ENCODE results near the gene CRISPLD2.
"Not testable (repeated sequence)": the region's sequence is repeated elsewhere in the genome, so short reads cannot be mapped to it uniquely, and the experiment has no call there.

CRISPLD2 gene

DNA sequence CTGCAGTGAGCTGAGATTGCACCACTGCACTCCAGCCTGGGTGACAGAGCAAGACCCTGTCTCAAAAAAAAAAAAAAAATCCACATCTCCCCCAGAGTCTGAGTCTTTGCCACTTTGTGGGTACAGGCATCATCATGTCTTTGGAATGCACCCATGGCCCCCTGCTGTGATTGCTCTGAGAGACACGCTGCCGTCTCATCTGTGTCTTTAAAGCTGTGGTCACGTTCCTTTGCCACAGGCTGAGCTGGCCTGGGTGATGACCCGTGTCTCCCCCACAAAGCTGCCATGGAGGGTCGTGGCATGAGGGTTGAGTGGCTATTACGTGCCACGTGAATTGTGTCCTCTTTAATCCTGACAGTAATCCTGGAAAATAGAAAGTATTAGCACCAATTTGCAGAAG, 20.2 kb downstream of the CRISPLD2 start:
- no peak for DNase-seq (ENCODE audit: low read depth, low spot score)

DNA sequence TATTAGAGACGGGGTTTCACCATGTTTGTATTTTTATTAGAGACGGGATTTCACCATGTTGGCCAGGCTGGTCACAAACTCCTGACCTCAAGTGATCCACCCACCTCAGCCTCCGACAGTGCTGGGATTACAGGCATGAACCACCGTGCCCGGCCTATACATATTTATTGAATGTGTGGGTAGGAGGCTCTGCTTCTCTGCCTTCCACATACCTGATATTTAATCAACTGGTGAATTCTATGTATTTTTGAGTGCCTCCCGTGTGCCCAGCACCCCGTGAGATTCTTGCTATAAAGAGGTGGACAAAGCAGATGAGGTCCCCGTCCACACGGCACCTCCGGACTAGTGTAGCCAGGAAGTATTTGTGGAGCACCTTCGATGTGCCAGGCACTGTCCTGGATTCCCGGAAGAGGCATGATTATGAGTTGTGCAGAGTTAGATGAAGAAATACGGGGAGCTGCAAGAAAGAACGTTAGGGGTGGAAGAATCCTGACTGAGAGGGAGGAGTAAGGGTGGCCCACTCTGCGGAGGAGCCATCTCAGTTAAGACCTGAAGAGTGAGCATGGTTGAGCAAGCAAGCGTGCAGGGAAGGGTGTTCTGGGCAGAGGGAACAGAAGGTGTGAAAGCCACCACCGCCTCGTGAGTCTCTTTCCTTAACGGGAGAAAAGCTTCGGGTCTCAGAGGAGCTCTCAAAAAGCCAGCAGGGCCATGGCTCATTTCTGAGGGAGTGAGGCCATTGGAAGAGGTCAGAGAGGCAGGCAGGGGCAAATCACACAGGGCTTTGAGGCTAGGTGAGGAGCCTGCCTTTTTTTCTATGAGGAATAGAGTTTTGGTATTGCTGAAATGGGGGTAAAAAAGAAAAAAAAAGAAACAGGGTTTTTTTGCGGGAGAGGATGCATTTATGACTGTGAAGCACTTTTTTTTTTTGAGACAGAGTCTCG, 21.2 kb downstream of the CRISPLD2 start:
- no peak for DNase-seq (ENCODE audit: low read depth, low spot score)

DNA sequence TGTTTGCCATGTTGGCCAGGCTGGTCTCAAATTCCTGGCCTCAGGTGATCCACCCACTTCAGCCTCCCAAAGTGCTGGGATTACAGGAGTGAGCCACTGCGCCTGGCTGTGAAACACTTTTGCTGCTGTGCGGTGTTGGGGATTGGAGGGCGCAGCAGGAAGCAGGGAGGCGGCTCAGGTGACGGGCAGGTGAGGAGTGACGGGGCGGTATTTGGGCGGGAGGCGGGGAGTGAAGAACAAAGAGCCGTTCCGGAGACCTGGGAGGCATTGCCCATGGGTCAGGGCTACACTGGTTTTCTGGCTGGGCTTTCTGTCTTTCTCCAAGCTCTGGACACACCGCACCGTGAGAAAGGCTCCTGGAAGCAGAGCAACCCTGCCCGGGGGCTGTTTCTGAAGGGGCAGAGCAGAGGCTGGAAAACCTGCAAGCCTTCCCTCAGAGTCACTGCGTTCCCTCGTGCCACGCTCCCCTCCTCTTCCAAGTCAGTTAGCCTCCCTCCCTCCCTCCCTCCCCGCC, 22.1 kb downstream of the CRISPLD2 start:
- no peak for DNase-seq (ENCODE audit: low read depth, low spot score)

DNA sequence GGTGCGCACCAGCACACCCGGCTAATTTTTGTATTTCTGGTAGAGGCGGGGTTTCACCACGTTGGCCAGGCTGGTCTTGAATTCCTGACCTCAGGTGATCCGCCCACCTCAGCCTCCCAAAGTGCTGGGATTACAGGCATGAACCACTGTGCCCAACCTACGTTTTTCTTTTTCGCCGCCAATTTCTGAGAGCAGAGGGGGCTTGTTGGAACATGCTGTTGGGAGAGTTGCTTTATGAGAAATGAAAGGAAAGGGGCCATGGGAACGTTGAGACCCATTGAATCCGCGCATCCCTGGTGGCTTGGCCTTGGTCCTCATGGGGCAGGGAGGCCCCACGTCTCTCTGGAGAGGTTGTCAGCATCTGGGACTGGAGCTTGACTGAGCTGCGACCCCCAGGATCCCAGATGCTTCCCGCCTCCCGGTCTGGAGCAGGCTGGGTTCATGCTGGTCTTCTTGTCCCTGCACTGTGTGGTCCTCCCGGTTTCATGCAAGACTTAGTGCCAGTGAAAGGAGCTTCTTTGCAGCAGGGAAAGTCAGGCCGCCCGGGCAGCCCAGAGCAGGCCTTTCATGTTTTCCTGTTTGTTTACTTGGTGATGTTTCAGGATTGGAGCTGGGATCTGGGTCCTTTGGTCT, 22.8 kb downstream of the CRISPLD2 start:
- no peak for DNase-seq (ENCODE audit: low read depth, low spot score)

DNA sequence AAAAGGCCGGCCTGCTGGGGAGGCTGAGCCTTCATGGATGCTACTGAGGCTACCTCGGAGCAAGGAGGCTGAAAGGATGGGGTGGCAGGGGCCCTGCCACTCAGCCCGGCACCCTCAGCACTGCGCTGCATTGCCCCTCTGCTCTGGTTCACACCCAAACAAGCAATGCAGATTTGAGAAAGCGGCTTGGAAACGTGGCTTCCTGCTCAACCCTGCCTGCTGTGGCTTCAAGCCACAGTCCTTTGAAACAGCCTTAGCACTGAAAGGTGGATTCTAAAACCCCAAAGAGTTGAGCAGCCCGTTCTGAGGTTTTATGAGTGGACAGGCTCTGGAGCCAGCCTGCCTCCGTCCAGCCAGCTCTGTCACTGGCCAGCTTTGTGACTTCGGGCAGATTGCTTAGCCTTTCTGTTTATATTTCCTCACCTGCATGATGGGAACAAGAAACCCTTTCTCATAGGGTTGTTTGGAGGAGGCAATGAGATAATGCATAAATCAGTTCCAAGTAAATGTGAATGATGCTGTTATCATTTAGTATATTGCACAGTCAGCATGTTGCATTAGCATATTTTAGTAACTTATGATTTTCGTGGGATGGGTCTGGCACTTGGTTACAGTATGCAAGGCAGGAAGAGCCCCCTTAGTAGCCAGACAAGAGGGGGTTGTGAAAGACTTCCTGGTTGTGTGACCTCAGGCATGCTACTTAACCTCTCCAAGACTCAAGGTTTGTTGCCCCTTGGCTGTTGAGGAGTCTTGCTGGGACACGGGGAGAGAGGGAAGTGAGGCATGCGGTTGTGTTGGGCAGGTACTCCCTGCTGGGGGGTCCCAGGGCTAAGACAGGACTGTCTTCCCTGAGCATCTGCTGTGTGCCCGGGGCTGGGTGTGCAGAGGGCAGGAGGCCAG, 23.6 kb downstream of the CRISPLD2 start:
- no peak for DNase-seq (ENCODE audit: low read depth, low spot score)

DNA sequence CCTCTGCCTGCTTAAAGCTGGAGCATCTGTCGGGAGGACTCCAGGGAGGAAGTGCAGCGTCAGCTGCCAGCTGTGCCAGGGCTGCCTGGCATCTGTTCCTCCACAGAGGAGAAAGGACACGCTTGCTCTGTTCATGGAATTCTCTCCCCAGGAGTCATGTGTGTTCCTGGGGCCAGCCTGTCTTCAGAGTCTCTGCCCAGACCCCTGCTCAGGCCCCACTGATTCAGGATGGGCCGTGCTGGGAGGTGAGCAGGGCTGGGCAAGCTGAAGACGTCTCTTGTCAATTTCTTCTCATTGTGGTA, 24.2 kb downstream of the CRISPLD2 start:
- no peak for DNase-seq (ENCODE audit: low read depth, low spot score)

DNA sequence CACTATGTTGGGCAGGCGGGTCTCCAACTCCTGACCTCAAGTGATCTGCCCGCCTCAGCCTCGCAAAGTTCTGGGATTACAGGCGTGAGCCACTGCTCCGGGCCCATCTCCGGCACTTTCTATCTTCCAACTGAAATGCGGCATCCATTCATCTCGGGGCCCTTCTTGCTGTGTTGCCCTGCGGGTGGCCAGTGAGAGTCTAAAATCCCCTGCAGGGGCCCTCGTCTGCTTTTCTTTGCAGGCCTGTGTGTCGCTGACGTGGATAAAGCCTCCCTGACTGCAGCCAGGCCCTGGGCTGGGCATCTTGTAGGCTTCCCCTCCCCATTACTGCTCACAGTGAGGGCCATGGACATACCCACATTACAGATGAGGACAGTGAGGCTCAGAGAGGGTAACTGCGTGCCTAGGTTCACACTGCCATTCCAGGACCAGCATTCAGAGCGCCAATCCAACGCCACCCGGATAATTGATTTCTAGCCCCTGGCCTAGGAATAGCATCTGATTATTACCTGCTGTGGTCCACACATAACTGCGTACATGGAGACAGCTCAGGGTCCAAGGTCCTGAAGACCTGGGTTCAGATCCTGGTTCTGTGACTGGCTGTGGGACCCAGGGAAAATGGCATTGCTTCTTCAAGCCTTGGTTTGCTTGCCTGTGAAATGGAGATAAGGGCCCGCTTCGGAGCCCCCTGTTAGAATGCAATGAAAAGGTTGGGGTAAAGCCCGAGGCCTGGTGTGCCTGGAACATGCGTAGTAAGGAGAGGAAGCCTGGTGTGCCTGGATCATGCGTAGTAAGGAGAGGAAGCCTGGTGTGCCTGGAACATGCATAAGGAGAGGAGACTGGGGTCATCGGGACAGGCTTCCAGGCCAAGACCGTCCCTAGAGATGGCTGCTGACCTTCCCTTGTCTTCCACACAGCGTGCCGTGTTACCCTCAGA, 25.0 kb downstream of the CRISPLD2 start:
- DNase-seq (ENCODE audit: low read depth, low spot score) = no peak

DNA sequence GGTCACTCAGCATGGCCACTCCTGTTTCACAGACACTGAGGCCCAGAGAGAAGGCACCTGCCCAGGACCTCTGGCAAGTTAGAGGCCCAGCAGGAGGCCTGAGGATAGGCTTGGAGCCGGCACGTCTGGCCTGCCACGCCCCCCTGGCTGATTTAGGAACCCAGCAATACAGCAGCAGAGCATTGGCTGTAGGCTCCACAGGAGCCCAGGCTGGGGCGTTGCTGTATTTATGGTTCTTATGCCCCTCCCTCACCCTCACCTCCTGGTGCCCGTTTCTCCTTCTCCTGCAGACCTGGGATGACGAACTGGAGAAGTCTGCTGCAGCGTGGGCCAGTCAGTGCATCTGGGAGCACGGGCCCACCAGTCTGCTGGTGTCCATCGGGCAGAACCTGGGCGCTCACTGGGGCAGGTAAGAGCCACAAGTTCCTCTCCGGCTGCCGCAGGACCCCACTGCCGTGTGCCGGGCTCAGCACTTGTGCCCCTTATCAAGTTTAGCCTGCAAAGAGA, 25.8 kb downstream of the CRISPLD2 start:
- DNase-seq (ENCODE audit: low read depth, low spot score) = no peak

DNA sequence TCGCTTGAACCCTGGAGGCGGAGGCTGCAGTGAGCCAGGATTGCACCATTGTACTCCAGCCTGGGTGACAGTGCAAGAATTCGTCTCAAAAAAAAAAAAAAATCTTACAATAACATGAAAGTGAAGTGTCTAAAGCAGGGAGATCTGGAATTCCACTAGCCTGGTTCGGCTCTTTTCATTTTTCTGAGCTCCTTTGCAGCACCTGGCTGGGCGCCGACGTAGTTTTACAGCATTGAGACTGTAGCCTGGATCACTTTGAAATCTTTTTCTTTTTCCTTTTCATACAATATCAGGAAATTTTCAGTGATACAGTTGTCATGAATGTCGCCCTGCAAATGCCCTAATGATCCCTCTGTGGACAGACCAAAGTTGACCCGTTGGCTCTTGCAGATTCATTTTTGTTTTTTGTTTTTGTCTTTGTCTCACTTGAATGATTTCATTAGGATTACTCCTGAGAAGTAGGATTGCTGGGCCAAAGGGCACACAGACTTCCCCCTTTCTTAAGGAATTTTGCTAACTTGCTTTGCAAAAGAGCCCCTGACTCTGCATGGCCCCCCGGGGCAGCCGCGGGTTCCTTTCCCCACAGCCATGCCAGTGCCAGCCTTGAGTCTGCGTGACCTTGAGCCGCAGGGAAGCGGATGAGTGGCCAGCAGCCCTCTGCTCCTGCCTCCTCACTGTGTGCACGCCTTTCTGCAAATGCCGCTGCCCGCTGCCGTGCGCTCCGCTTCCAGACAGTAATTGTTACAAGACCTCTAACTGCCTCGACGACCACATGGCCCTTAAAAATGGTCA, 28.0 kb downstream of the CRISPLD2 start:
- DNase-seq (ENCODE audit: low read depth, low spot score) = no peak

DNA sequence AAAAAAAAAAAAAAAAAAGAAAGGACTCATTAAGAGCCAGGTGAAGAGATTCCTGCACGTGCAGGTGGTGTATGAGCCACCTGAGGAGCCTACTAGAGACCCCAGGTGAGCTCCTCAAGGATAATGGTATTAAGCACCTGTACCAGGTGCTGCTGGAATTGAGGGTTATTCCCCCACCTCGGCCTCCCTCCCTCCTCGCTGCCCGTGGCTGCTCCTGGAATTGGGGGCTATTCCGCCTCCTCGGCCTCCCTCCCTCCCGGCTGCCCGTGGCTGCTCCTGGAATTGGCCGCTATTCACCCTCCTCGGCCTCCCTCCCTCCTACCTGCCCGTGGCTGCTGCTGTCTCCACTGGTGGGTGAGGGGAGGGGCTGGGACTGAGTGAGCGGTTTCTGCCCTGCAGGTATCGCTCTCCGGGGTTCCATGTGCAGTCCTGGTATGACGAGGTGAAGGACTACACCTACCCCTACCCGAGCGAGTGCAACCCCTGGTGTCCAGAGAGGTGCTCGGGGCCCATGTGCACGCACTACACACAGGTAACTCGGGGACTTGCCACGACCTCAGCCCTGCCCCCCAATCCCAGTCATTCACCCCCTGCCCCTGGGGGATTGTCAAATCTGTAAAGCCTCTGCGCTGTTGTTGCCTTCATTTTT, 29.3 kb downstream of the CRISPLD2 start:
- no peak for DNase-seq (ENCODE audit: low read depth, low spot score)

DNA sequence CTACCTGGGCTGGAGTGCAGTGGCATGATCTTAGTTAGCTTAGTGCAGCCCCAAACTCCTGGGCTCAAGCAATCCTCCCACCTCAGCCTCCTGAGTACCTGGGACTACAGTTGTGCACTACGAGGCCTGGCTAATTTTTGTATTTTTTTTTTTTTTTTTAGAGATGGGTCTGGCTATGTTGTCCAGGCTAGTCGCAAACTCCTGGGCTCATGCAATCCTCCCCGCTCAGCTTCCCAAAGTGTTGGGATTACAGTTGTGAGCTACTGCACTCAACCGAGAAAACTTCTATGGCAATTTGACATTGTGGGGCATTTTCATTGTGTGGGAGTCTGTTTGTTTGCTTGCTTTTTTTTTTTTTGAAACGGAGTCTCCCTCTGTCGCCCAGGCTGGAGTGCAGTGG, 30.0 kb downstream of the CRISPLD2 start:
- DNase-seq (ENCODE audit: low read depth, low spot score) = no peak

DNA sequence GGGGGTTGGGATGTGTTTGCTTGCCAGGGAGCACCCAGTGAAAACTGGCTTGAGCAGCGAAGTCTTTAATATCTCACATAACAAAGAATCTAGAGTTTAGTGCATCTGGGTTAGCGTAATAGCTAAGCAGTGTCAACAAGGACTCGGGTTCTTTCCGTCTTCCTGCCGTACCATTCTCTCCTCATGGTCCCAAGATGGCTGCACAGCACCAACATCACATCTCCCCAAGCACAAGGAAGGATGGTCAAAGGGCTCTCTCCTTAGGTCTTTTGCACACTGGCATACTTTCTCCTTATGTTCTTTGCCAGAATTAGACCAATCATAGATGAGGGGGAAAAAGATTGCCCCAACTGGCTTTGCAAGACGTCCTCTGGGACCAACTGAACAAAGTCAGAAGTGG, 30.9 kb downstream of the CRISPLD2 start:
- no peak for DNase-seq (ENCODE audit: low read depth, low spot score)

DNA sequence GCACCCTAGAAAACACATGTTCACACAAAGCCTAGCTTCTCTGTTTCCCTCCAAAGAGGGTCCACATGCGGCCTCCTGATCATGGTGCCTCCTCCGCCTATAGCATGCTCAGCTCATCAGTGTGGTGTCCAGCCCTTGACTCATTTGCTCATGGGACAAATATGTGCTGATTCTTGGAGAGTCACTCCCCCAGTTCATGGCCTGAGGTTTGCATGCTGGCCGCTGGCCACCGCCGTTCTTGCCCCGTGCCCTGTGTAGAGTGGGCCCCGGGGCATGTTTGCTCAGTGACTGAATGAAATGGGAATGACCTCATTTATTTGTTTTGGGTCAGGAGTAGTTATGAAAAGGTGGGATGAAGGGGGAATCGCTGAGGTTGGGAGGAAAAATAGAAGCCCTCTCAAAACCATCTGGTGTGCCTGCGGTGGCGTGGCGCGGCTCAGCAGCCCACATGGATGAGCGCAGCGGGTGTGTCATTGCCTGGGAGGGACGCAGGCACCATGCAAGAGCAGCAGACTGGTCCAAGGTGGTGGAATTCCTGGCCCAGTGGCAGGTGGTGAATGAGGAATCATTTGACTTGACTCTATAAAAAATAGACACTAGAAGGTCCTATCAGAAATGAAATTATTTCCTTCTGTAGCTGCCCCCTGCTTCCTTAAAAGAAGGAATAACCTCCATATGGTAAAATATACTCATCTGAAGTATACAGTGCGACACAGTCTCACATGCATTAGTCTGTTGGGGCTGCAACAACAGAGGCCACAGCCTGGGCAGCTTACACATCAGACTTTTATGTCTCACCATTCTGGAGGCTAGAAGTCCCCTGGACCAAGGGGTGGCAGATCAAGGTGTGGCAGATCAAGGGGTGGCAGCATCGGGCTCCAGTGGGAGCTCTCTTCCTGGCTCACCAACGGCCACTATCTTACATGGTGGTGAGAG, 31.7 kb downstream of the CRISPLD2 start:
- DNase-seq (ENCODE audit: low read depth, low spot score) = no peak

DNA sequence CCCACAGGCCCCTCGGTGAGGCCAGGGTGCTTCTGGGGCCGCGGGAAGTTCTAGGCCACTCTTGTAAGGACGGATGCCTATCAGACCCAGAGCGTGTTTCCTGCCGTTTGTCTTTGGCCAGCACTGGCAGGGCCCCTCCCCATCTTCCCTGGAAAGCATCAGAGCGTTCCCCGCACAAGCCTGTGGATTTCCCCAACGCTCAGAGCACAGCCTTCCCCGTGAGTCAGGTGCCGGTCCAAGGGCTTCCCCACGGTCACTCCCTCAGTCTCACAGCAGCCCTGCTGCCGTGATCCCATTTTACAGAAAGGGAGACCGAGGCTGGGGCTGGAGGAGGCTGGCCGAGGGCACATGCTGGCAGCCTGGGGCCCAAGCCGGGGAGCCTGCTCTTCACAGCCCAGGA, 33.7 kb downstream of the CRISPLD2 start:
- no peak for DNase-seq (ENCODE audit: low read depth, low spot score)

DNA sequence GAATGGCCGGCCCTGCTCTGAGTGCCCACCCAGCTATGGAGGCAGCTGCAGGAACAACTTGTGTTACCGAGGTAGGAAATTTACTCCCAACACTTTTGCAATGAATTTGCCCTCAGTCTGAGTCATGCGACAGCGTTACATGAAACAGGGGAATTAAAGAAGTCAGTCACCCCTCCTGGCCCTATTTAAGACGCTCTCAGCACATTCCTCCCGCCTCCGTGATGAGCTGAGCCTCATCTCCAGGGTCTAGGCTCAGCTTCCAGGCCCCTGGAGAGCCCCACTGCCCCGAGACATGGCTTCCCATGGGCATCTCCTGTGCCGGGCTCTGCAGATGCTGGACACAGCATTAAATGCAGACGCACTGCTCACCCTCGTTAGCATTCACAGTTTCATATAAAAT, 35.0 kb downstream of the CRISPLD2 start:
- no peak for DNase-seq (ENCODE audit: low read depth, low spot score)

DNA sequence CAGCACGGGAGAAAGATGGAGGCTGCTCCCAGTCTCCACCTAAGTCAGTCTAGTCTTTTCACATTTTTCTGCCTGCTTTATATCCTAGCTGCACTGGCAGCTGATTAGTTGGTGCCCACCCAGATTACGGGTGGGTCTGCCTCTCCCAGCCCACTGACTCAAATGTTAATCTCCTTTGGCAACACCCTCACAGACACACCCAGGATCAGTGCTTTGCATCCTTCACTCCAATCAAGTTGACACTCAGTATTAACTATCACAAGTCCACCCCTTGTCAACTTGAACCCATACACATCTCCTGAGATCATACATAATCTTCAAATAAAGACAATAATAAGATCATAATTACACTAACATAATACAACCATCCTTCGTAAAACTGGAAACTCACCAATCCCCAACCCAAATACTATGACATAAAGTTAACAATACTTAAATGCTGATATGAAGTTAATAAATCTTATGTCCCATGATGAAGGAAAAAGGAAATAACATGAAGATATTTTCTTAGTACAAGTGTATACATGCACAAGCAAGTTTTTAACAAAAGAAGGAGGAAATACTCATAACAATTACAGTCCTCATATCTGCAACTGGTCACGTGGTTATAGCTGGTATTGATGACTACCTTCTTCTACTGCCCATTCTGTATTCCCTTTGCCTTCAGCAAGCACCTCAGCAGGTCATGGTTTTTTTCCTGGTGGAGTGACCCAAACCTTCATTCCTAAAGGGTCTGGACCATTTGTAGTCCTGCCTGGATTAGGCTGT, 35.8 kb downstream of the CRISPLD2 start:
- not testable (repeated sequence) for DNase-seq (ENCODE audit: low read depth, low spot score)

DNA sequence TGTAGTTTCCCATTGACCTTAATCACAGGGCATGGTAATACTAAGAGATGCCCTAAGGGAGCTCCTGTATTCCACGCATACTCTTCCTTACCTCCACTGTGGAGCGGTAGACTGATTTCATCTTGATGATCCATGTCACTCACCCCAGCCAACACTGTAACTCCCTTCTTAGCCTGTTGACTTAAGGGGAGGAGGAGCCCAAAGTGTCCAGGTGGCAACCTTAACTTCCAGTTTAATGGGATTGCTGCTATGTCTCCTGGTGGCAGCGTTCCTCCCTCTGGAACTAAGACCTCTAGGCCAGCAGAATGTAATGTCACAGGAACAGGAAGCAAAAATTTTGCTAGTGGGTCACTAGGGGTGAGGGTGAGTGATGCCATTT, 36.4 kb downstream of the CRISPLD2 start:
- not testable (repeated sequence) for DNase-seq (ENCODE audit: low read depth, low spot score)

DNA sequence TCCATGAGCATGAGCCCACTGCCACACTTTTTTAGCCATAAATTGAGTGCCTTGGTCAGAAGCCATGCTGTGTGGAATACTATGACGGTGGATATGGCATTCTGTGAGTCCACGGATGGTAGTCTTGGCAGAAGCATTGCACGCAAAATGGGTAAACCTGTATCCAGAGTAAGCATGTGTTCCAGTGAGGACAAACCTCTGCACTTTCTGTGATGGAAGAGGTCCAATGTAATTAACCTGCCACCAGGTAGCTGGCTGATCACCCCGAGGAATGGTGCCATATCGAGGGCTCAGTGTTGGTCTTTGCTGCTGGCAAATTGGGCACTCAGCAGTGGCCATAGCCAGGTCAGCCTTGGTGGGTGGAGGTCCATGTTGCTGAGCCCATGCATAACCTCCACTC, 37.0 kb downstream of the CRISPLD2 start:
- DNase-seq (ENCODE audit: low read depth, low spot score) = not testable (repeated sequence)

Measured in smooth muscle cell of the brain vasculature (primary cell).